ENCODE data around the gene REV1.
"Not testable (repeated sequence)": the region's sequence is repeated elsewhere in the genome, so short reads cannot be mapped to it uniquely, and the experiment has no call there.

REV1 gene

GRCh38 chr2:99401841-99402240 lies 88.0 kb downstream of the REV1 start:
- DNase-seq = no peak

GRCh38 chr2:99399795-99400194 lies 90.0 kb downstream of the REV1 start:
- DNase-seq = no peak

- no peak for DNase-seq
Observed at GRCh38 chr2:99399063-99399462, 90.8 kb downstream of the REV1 start.

GRCh38 chr2:99398303-99398702 lies 91.5 kb downstream of the REV1 start:
- DNase-seq = no peak

- no peak for DNase-seq
Observed at GRCh38 chr2:99397266-99397920, 92.4 kb downstream of the REV1 start.

- no peak for DNase-seq
Observed at GRCh38 chr2:99395589-99396130, 94.2 kb downstream of the REV1 start.

GRCh38 chr2:99389946-99390345 lies 99.9 kb downstream of the REV1 start:
- DNase-seq = no peak

GRCh38 chr2:99389371-99389770 lies 100.4 kb downstream of the REV1 start:
- no peak for DNase-seq

GRCh38 chr2:99388892-99389291 lies 100.9 kb downstream of the REV1 start:
- DNase-seq = no peak

- no peak for DNase-seq
Observed at GRCh38 chr2:99386011-99386410, 103.8 kb downstream of the REV1 start.

GRCh38 chr2:99382143-99382542 lies 107.7 kb downstream of the REV1 start:
- no peak for DNase-seq

GRCh38 chr2:99380376-99381010 lies 109.3 kb downstream of the REV1 start:
- no peak for DNase-seq

GRCh38 chr2:99377879-99378278 lies 111.9 kb downstream of the REV1 start:
- no peak for DNase-seq

- no peak for DNase-seq
Observed at GRCh38 chr2:99376254-99376864, 113.5 kb downstream of the REV1 start.

GRCh38 chr2:99374747-99375146 lies 115.1 kb downstream of the REV1 start:
- no peak for DNase-seq

GRCh38 chr2:99373144-99373543 lies 116.7 kb downstream of the REV1 start:
- no peak for DNase-seq

- DNase-seq = not testable (repeated sequence)
Observed at GRCh38 chr2:99368854-99369253, 121.0 kb downstream of the REV1 start.

GRCh38 chr2:99365661-99366060 lies 124.2 kb downstream of the REV1 start:
- no peak for DNase-seq

- DNase-seq = no peak
Observed at GRCh38 chr2:99356853-99357252, 133.0 kb downstream of the REV1 start.

GRCh38 chr2:99354825-99355224 lies 135.0 kb downstream of the REV1 start:
- DNase-seq = not testable (repeated sequence)

- no peak for DNase-seq
Observed at GRCh38 chr2:99354070-99354469, 135.7 kb downstream of the REV1 start.

All from retina (tissue), 1 donor.